ENCODE data around the gene LSMEM2. TPM values are rescaled to one million over a fixed set of nuclear protein-coding genes. Genes with fewer than 3 reads are reported as not detected.

LSMEM2 gene
- total and polyA plus RNA-seq, 9 of the 15 experiments (the other 6 are each of a cell fraction or from before 2014, with no cell fraction given), result not detected

GRCh38 chr3:50242851-50243542 is 35.9 kb upstream of the LSMEM2 start (continued):
- TF ChIP-seq TFAP4 (CRISPR knock-in tag; IDR thresholded peaks at IDR 0.05; ENCODE audit: borderline replicate concordance), result peak; percentile 78; the same call in 1 of the 2 replicates
- TF ChIP-seq VEZF1 (CRISPR knock-in tag; IDR thresholded peaks at IDR 0.05), result peak; percentile 57; the same call in 1 of the 2 replicates
- peak; percentile 99 for TF ChIP-seq ZKSCAN1 (IDR thresholded peaks at IDR 0.05; ENCODE audit: low read depth, low read length)
- peak; percentile 40 for TF ChIP-seq RBBP5 (IDR thresholded peaks at IDR 0.05; ENCODE audit: borderline replicate concordance, insufficient read depth, low read length, poor library complexity, severe bottlenecking)
- TF ChIP-seq ATF4 (CRISPR knock-in tag; IDR thresholded peaks at IDR 0.05), result no peak

- peaks cover 42 to 55% of the 10 kb centered on the region in 2 experiments for H3K4me1 ChIP-seq (replicated peaks in 1 of 2; ENCODE audit: control insufficient read depth in 2 of 2, insufficient read depth in 2 of 2, low read length in 2 of 2)
Measured at GRCh38 chr3:50243543-50243895, 35.4 kb upstream of the LSMEM2 start.

More at GRCh38 chr3:50243543-50243895, 35.4 kb upstream of the LSMEM2 start:
- ChIA-PET POLR2A (interaction anchor here (1.1 kb wide), 2 partner anchors 28 to 457 kb away, joined by 3 to 4 read pairs; partner anchors contain the start of gene IP6K1), CTCF (ENCODE audit: low intra/inter-chr PET ratio) (no interaction called here)
- peaks cover 35% of the 10 kb centered on the region for H3K79me2 ChIP-seq (ENCODE audit: control insufficient read depth, insufficient read depth, low read length)
- H3K27ac ChIP-seq (ENCODE audit: extremely low read depth, low read depth, low read length), result peak overlapping the region; percentile 56; the same call in 2 of the 3 replicates
- intact Hi-C loops (cut with micrococcal nuclease), result no loop called here
- TF ChIP-seq ADNP (tag; IDR thresholded peaks at IDR 0.05) (0 out of 2 replicates have a peak, but pooled peaks have one; percentile 26), RFX7 (CRISPR knock-in tag; IDR thresholded peaks at IDR 0.05) (no peak), KDM1A (IDR thresholded peaks at IDR 0.05) (peak in 1 of 2 experiments; percentile 16; a peak in 1 of 4 replicates), BCOR (IDR thresholded peaks at IDR 0.05) (peak; percentile 74), ARID3B (CRISPR knock-in tag; IDR thresholded peaks at IDR 0.05; ENCODE audit: borderline replicate concordance) (no peak), RBM25 (IDR thresholded peaks at IDR 0.05; ENCODE audit: low read depth, low read length, severe bottlenecking) (peak; percentile 91)
- no peak overlapping the region for H3K4me3 ChIP-seq
- no peaks in the 10 kb centered on the region for H3K9me1 ChIP-seq (ENCODE audit: control insufficient read depth, insufficient read depth, low read length)
- WGBS (ENCODE audit: insufficient coverage, low coverage, missing lambda C conversion rate), result 100% methylated on average over 3 of the region's 4 CpGs
- no peaks in the 10 kb centered on the region for H3K27me3 ChIP-seq (ENCODE audit: control insufficient read depth in 2 of 2, insufficient read depth in 2 of 2, low read length in 2 of 2)
- H4K20me1 ChIP-seq (replicated peaks; ENCODE audit: control insufficient read depth, insufficient read depth, low read length), result no peaks in the 10 kb centered on the region
- DNase-seq (ENCODE audit: extremely low read depth in 1 of 4, low spot score in 3 of 4) (no peak), ATAC-seq (no peak), FAIRE-seq (no peak)
- no peak overlapping the region for H2AFZ ChIP-seq (ENCODE audit: low read depth, low read length)
- in situ Hi-C loops (cut with MboI), result no loop called here
- H3K36me3 ChIP-seq (ENCODE audit: control insufficient read depth, insufficient read depth, low read length), result peaks cover 7% of the 10 kb centered on the region; the same call in 1 of the 3 replicates
- no peaks in the 10 kb centered on the region for H3K9me3 ChIP-seq (replicated peaks; ENCODE audit: control insufficient read depth, insufficient read depth, low read depth, low read length)
- no peak overlapping the region for H3K9ac ChIP-seq (ENCODE audit: insufficient read depth in 1 of 2, low read depth in 2 of 2, low read length in 2 of 2)
- no peak overlapping the region for H3K4me2 ChIP-seq (ENCODE audit: insufficient read depth, low read length)
- BruUV-seq (replicated peaks), result no TSS peak
